ENCODE measurements around the gene CFAP46.

DNA sequence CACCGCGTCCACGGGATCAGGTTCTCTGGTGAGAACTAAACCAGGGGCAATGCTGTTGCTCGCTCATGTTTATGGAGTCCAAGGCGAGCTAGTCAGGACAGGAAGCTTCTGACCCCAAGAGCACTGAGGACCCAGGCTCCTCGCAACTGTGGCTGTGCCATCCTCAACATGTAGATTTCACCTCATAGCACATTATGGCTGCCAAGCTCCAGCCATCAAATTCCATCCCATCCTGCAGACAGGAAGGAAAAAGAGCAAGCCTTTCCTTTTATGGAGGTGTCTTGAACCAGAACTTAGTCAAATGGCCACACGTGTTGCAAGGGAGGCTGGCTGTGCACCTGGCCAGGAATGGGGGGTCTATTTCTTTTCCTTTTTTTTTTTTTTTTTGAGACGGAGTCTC, 140.3 kb downstream of the CFAP46 start:
- TF ChIP-seq TAF1 (IDR thresholded peaks at IDR 0.05; ENCODE audit: control insufficient read depth, extremely low read depth, insufficient read depth, low read length, severe bottlenecking) (no peak), RBM15 (IDR thresholded peaks at IDR 0.05; ENCODE audit: insufficient read depth, low read length) (no peak), POLR2AphosphoS5 (IDR thresholded peaks at IDR 0.05; ENCODE audit: control insufficient read depth, insufficient read depth, low read depth, low read length) (no peak), CTCF (IDR thresholded peaks at IDR 0.05 in 2 of 3, conservative IDR thresholded peaks at IDR 0.05 in 1 of 3; ENCODE audit: insufficient read depth in 2 of 3, low read depth in 1 of 3, low read length in 3 of 3) (no peak), ZBTB7A (IDR thresholded peaks at IDR 0.05; ENCODE audit: borderline replicate concordance, control insufficient read depth, low read depth, low read length) (no peak), ETS1 (conservative IDR thresholded peaks at IDR 0.05; ENCODE audit: control insufficient read depth, low read depth, low read length) (no peak)
